NCI-H82 (cell line): ENCODE data around the gene RND3.

ENCODE experiments used
- DNase-seq: peaks from one replicate; lab custom pipeline; 2025; lab: John Stamatoyannopoulos, UW

RND3 gene

GRCh38 chr2:150475479-150476250 lies 11.8 kb downstream of the RND3 start:
- DNase-seq: no peak

DNA sequence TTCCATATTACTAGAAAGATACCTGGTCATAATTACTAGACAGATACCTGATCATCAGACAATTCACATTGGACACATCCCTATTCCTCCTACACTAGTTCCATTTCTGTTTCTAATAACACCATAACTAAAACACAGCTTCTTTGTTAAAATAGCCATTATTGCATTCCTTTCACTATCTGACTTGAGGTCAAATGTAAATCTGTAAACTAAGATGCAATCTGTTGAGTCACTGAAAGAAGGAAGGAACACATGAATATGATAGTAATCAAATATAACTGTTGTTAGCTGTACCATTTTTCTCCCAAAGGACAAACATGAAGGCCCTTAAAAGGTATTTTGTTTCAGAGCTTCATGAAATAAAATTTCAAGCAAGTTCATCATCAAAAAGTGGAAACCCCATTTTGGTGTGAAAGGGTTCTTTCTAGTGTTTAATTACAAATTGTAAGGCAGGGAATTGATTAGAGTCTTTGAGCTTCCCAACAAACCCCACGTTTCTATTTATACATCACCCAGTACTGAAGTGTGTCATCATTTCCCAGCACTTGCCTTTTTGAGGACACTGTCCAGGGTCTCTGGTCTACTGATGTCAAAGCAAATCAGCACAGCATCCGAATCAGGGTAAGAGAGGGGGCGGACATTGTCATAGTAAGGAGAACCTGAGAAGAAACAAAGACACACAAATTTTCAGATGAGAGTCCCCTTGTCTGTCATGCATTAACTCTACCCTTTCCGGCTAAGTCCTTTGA lies 13.0 kb downstream of the RND3 start:
- no peak for DNase-seq

- no peak for DNase-seq
Observed at GRCh38 chr2:150473767-150474166, 13.7 kb downstream of the RND3 start.

GRCh38 chr2:150472511-150472899 lies 15.0 kb downstream of the RND3 start:
- DNase-seq: no peak

DNA sequence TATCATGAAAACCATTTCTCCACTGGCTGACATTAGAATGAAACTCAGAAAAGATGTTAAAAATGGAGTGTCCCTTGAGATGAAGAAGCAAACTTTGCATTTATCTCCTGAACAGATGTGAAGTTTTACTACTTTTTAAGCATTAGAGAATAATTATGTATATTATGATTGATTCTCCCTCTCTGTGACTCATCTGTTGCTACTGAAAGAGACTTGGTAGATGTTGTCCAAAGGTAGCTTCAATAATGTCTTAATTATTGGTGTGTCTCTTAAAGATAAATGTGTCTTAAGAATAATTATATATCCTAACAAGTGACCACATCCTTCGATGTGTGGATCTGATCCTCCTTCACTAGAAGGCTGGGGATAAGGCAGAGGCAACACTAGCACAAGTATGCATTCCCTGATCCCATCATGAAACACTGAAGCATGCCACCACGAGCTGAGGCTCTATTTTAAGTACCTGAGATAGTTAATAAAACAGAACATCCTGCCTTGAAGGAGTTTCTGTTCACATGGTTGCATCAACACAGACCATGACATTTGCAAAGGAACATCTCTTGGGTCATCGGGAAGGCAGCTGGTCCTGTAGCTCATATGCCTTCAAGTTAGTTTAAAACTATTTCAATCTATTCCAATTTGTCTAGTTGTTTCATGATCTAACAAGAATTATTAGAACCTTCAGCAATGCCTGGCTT lies 15.5 kb downstream of the RND3 start:
- no peak for DNase-seq

DNA sequence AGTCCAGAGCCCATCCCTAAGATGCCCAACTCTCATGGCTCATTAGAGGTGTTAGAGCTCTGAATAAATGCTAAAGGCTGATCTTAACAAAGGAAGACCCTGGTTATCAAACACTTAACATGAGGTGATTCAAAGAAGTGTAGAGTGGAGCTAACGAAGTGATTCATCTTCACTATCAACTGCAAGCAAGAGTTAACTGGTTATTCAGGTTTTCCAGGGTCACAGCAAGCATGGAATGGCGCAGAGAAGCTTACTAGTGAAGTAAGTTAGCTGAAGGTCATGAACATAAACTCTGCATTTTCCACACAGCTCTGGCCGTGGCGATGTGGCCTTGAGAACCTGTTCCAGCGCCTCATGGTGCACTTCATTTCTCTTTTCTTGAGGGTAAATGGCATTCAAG lies 17.0 kb downstream of the RND3 start:
- no peak for DNase-seq

DNA sequence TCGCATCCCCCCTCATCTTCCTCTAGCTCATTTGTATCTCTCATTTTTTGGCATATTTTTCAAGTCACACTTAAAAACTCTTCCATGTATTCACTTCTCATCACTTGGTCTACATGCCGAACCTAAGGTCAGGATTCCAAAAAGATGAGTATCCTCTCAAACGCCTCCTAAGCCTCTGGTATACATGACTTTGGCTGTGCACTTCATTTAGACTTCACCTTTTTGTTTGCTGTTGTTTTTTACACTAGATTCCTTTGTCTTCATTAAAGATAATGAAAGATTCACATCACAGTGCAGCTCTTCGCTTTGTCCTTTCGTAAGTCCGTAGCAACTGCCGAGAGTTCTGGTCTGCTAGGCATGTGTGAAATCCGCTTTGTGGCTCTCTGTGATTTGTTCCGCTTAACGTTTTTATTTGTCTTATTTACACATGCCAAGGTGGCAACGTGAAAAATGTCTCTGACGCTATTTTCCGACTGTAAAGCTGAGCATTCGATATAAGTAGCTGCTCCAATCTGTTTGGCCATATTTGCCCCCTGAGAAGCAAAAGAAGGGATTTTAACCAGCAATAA lies 17.7 kb downstream of the RND3 start:
- no peak for DNase-seq

DNA sequence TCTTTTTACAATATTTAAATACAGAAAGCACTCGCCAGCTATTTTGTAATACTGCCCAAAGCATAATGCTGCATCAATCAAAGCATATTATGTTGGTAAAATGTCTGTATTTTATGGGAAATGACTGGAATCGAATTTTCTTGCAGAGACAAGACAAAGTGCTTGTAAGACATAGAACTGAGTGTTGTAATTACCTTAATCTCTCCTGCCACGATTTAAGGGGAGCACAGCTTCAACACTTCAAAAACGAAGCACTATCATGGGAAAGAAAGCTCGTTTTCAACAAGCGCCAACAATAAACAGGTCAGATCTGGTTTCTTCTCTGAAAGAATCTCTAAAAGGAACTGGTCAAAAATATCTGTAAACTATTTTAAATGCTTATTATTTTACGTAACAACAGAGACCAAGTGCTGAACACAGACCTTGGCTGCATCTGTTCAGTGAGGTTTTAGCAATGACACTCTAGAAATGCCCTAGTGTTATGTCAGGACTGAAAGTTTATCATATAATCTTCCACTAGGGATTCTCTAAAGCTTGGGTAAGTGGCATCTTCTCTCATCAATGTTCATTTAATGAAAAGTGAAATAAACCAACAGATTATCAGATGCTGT lies 19.0 kb downstream of the RND3 start:
- DNase-seq: no peak

- DNase-seq: no peak
Observed at GRCh38 chr2:150467621-150467963, 19.9 kb downstream of the RND3 start.

- DNase-seq: no peak
Observed at GRCh38 chr2:150466741-150467620, 20.5 kb downstream of the RND3 start.

GRCh38 chr2:150465703-150466569 lies 21.5 kb downstream of the RND3 start:
- no peak for DNase-seq

DNA sequence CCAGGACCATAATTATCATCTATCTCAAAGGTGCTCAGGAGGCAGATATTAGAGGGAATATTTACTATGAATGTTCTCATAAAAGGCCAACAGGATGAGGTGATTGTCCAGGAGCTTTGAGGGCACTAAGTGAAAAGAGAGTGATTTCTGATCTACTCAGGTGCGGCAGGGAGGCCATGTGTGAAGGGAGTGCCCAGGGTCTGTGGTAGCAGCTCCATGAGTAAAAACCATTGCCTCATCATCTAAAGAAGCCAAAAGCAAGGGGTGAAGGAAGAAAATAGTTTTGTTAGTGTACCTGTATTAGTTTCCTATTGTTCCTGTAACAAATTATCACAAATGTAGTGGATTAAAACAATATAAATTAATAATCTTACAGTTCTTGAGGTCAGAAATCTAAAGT lies 22.5 kb downstream of the RND3 start:
- no peak for DNase-seq

DNA sequence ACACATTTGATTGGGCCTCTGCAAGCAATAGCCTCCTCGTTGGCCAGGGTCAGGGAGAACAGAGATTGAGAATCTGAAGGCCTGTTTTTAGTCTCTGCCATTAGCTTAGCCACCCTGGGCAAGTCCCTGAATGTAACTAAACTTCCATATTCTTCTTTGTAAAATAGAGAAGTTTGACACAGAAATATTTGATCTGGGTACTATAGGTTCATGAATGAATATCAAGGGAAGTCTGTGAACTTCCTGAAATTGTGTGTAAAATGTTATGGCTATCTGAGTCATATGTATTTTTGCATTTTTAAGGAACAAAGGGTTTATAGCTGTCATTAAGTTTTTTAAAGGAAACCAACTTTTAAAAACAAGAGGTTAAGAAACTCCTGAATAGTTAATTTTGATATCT lies 23.2 kb downstream of the RND3 start:
- DNase-seq: peak; percentile 32

DNA sequence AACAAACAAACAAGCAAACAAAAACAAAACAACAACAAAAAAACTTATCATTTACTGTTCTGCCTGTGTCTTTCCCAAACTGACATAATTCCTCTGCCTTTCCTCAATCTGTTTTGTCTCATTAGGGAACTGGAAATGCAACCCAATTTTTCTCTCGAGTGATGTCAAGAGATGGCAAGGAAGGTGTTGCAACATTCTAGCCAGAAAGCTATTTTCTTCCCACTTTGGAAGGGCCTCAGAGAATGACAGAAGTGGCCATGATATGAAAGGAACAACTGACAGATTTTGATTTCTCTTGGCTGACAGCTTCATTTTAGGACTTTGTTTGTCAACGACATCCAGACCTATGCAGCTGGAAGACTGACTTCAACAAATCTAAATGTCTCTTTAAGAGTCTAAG lies 24.7 kb downstream of the RND3 start:
- DNase-seq: no peak

DNA sequence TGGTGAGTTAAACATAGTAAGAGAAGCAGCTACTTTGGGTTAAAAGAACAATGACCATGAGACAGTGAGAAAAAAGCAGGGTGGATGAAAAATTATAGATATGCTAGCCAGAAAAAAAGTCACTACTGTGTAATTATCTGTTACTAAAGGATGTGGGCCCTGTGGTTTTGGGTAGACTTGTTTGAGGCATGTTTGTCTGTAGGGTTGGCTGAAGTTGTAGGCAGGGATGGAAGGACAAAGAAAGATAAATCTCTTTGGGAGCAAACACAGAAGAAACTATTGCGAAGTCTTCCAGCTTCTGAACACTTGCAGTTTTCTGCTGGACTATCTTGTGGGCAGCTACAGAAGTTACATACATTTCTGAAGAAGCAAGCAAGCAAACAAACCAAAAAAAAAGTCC lies 28.2 kb downstream of the RND3 start:
- no peak for DNase-seq

DNA sequence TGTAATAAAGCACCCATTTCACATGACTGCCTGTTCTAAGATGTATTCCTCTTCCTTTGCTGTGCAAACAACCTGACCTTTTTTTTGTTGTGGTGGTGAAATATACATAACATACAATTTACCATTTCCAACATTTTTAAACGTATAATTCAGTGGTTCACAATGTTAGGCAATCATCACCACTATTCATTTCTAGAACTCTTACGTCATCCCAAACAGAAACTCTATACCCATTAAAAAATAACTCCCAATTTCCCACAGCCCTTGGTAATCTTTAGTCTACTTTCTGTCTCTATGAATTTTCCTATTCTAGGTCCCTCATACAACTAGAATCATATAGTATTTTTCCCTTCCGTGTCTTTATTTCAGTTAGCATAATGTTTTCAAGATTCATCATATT lies 36.7 kb downstream of the RND3 start:
- no peak for DNase-seq

- DNase-seq: no peak
Observed at GRCh38 chr2:150449856-150450255, 37.6 kb downstream of the RND3 start.

GRCh38 chr2:150445398-150445797 lies 42.1 kb downstream of the RND3 start:
- no peak for DNase-seq

- DNase-seq: no peak
Observed at GRCh38 chr2:150442484-150442883, 45.0 kb downstream of the RND3 start.

DNA sequence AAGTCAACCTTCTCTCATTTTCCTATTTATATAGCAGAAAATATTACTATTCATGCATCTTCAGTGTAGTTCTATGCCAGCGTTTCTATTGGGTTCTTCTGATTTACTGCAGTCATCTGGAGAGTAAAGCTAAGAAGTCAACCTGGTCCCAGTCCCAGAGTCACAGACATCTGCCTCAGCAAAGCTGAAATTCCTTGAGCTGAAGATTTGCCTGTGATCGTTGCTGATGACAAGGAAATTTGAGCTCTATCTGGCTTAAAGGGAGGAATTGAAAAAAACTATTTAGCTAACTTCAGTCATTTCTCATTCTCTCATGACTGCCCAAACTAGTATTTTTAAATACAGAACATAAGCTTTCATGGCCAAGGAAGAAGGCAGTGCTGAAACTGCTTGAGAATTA lies 45.7 kb downstream of the RND3 start:
- no peak for DNase-seq
